ENCODE results near the gene CLCN2. TPM values are rescaled to one million over a fixed set of nuclear protein-coding genes. Genes with fewer than 3 reads are reported as not detected.

The CLCN2 gene
- total RNA-seq, 1 experiment from 2014 or later: 3.3 TPM

DNA sequence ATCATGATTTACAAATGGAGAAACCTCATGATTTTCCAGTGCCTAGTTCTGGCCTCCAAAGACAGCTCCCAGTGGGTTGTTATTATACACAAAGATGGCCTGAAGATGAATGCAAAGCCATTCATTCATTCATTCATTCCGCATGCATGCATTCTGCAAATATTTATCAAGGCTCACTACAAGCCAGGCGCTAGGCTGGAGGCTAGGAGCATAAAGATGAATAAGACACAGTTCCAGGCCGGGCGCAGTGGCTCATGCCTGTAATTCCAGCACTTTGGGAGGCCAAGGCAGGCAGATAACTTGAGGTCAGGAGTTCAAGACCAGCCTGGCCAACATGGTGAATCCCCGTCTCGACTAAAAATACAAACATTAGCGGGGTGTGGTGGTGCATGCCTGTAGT, 64.8 kb downstream of the CLCN2 start:
- DNase-seq (ENCODE audit: low spot score): no peak

Other genes with a start within 250 kb of the CLCN2 start
- 60.7 and 70.1 TPM in 2 replicates for gene EIF2B5, start 226.2 kb downstream of the CLCN2 start, total RNA-seq (2014; rRNA removed; shearing (Covaris generic))
- 15.8 and 17.6 TPM in 2 replicates for gene DVL3, start 206.2 kb downstream of the CLCN2 start, total RNA-seq (2014; rRNA removed; shearing (Covaris generic))
- 766 and 810 TPM in 2 replicates for gene AP2M1, start 186.8 kb downstream of the CLCN2 start, total RNA-seq (2014; rRNA removed; shearing (Covaris generic))
- gene ABCF3, start 175.4 kb downstream of the CLCN2 start, total RNA-seq (2014; rRNA removed; shearing (Covaris generic)): 18.5 and 36.8 TPM in 2 replicates
- not detected in 2 replicates for gene VWA5B2, start 132.0 kb downstream of the CLCN2 start, total RNA-seq (2014; rRNA removed; shearing (Covaris generic))
- 98.6 and 110 TPM in 2 replicates for gene ALG3, start 112.6 kb downstream of the CLCN2 start, total RNA-seq (2014; rRNA removed; shearing (Covaris generic))
- gene EEF1AKMT4, start 111.9 kb downstream of the CLCN2 start, total RNA-seq (2014; rRNA removed; shearing (Covaris generic)): 19.5 and 21.6 TPM in 2 replicates
- 0.47 and 1.6 TPM in 2 replicates for gene CAMK2N2, start 100.1 kb downstream of the CLCN2 start, total RNA-seq (2014; rRNA removed; shearing (Covaris generic))
- not detected in 2 replicates for gene ECE2, start 85.6 kb downstream of the CLCN2 start, total RNA-seq (2014; rRNA removed; shearing (Covaris generic))
- gene PSMD2, start 62.4 kb downstream of the CLCN2 start, total RNA-seq (2014; rRNA removed; shearing (Covaris generic)): 691 and 864 TPM in 2 replicates
- 216 and 235 TPM in 2 replicates for gene EIF4G1, start 47.0 kb downstream of the CLCN2 start, total RNA-seq (2014; rRNA removed; shearing (Covaris generic))
- 18.4 and 22.2 TPM in 2 replicates for gene FAM131A, start 24.0 kb downstream of the CLCN2 start, total RNA-seq (2014; rRNA removed; shearing (Covaris generic))
- 250 and 279 TPM in 2 replicates for gene POLR2H, start 105 bp upstream of the CLCN2 start, total RNA-seq (2014; rRNA removed; shearing (Covaris generic))
- gene THPO, start 16.6 kb upstream of the CLCN2 start, total RNA-seq (2014; rRNA removed; shearing (Covaris generic)): 0.43 and 0.74 TPM in 2 replicates
- 1.3 and 3.6 TPM in 2 replicates for gene CHRD, start 18.4 kb upstream of the CLCN2 start, total RNA-seq (2014; rRNA removed; shearing (Covaris generic))
- 1.0 and 2.0 TPM in 2 replicates for gene EPHB3, start 200.2 kb upstream of the CLCN2 start, total RNA-seq (2014; rRNA removed; shearing (Covaris generic))

Data from H4 (cell line).